Endothelial cell of umbilical vein (primary cell): ENCODE data around the gene PLEKHA5.

ENCODE experiments used
- POLR2A ChIP-seq: IDR thresholded peaks from 2 replicates; pipeline ENCODE4 v1.6.1; 2012; ENCODE audit warnings: low read depth, mild to moderate bottlenecking, control low read depth, low read length
- TF ChIP-seq, protein P1 (sequence below), 2 donors: IDR thresholded peaks; 1 replicate in 1 of 2; 2 replicates in 1 of 2; pipeline ENCODE4 v1.5.1; 2011; ENCODE audit warnings: low read length in 2 of 2, mild to moderate bottlenecking in 2 of 2, moderate library complexity in 2 of 2, control low read depth in 1 of 2, inconsistent platforms in 1 of 2, low read depth in 1 of 2; ENCODE audit not compliant: insufficient read depth in 1 of 2; ENCODE audit errors: extremely low read depth in 1 of 2

DNA sequence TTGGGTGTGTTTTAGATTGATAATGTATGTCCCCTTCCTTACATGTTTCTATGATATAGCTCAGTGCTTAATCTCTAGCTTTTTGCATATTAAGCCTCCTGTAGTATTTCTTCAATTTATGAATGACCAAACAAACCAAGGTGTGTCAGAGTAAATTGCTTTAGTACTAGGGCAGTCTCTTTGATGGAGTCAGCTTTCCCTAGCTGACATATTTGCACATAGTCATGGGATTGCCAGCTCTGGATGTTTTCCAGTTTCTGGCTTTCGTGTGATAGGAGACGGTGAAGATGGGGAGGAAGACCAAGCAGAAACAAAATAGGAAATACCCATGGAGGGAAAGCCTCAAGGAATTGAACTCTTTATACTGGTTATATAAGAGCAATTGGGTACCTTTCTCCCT lies 148.9 kb downstream of the PLEKHA5 start:
- no peak for TF ChIP-seq POLR2A
- TF ChIP-seq, protein P1, sequence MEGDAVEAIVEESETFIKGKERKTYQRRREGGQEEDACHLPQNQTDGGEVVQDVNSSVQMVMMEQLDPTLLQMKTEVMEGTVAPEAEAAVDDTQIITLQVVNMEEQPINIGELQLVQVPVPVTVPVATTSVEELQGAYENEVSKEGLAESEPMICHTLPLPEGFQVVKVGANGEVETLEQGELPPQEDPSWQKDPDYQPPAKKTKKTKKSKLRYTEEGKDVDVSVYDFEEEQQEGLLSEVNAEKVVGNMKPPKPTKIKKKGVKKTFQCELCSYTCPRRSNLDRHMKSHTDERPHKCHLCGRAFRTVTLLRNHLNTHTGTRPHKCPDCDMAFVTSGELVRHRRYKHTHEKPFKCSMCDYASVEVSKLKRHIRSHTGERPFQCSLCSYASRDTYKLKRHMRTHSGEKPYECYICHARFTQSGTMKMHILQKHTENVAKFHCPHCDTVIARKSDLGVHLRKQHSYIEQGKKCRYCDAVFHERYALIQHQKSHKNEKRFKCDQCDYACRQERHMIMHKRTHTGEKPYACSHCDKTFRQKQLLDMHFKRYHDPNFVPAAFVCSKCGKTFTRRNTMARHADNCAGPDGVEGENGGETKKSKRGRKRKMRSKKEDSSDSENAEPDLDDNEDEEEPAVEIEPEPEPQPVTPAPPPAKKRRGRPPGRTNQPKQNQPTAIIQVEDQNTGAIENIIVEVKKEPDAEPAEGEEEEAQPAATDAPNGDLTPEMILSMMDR (IDR thresholded peaks at IDR 0.05; ENCODE audit: extremely low read depth in 1 of 2, insufficient read depth in 1 of 2, low read depth in 1 of 2, low read length in 2 of 2), result no peak
